ENCODE measurements around the gene ARL11. TPM values are rescaled to one million over a fixed set of nuclear protein-coding genes. Genes with fewer than 3 reads are reported as not detected.

The ARL11 gene
- total RNA-seq, 2 donors from 2014 or later: 1.1 to 1.6 TPM

- DNase-seq (ENCODE audit: low spot score) (no peak), ATAC-seq (ENCODE audit: insufficient number of reproducible peaks, low FRiP score, low read depth) (no peak)
- TF ChIP-seq CTCF (IDR thresholded peaks at IDR 0.05): no peak
- Histone ChIP-seq H3K27ac (no peak overlapping the region), H3K36me3 (no peaks in the 10 kb centered on the region), H3K27me3 (replicated peaks; ENCODE audit: insufficient read depth) (no peaks in the 10 kb centered on the region), H3K4me3 (no peak overlapping the region), H3K4me1 (ENCODE audit: control insufficient read depth in 1 of 2, low read depth in 2 of 2) (peaks cover 0 to 5% of the 10 kb centered on the region in 2 donors), H3K9me3 (no peaks in the 10 kb centered on the region)
Measured at GRCh38 chr13:49625392-49626079, 2.8 kb upstream of the ARL11 start.

- Histone ChIP-seq H3K9me3 (no peaks in the 10 kb centered on the region), H3K4me3 (peak overlapping the region; percentile 49), H3K4me1 (ENCODE audit: control insufficient read depth in 1 of 2, low read depth in 2 of 2) (no peaks in the 10 kb centered on the region), H3K27me3 (replicated peaks; ENCODE audit: insufficient read depth) (no peaks in the 10 kb centered on the region), H3K36me3 (no peaks in the 10 kb centered on the region), H3K27ac (no peak overlapping the region)
- no peak for TF ChIP-seq CTCF (IDR thresholded peaks at IDR 0.05)
- ATAC-seq (ENCODE audit: insufficient number of reproducible peaks, low FRiP score, low read depth): no peak
- no peak for DNase-seq (ENCODE audit: low spot score)
Measured at GRCh38 chr13:49629196-49629938, 1.1 kb downstream of the ARL11 start.

- TF ChIP-seq CTCF (IDR thresholded peaks at IDR 0.05): no peak
- no peak overlapping the region for H3K4me3 ChIP-seq
- no peaks in the 10 kb centered on the region for H3K9me3 ChIP-seq
- DNase-seq (ENCODE audit: low spot score): no peak
- no peaks in the 10 kb centered on the region for H3K4me1 ChIP-seq (ENCODE audit: control insufficient read depth in 1 of 2, low read depth in 2 of 2)
- ATAC-seq (ENCODE audit: insufficient number of reproducible peaks, low FRiP score, low read depth): no peak
- H3K36me3 ChIP-seq: no peaks in the 10 kb centered on the region
- no peak overlapping the region for H3K27ac ChIP-seq
- H3K27me3 ChIP-seq (replicated peaks; ENCODE audit: insufficient read depth): no peaks in the 10 kb centered on the region
Measured at GRCh38 chr13:49629947-49630346, 1.6 kb downstream of the ARL11 start.

GRCh38 chr13:49630580-49630979, 2.3 kb downstream of the ARL11 start:
- no peak for TF ChIP-seq CTCF (IDR thresholded peaks at IDR 0.05)
- no peaks in the 10 kb centered on the region for H3K27me3 ChIP-seq (replicated peaks; ENCODE audit: insufficient read depth)
- H3K4me3 ChIP-seq: no peak overlapping the region
- no peak overlapping the region for H3K27ac ChIP-seq
- DNase-seq (ENCODE audit: low spot score): no peak
- H3K4me1 ChIP-seq (ENCODE audit: control insufficient read depth in 1 of 2, low read depth in 2 of 2): no peaks in the 10 kb centered on the region
- no peak for ATAC-seq (ENCODE audit: insufficient number of reproducible peaks, low FRiP score, low read depth)
- H3K9me3 ChIP-seq: no peaks in the 10 kb centered on the region
- no peaks in the 10 kb centered on the region for H3K36me3 ChIP-seq

- no peak for DNase-seq (ENCODE audit: low spot score)
- Histone ChIP-seq H3K36me3 (no peaks in the 10 kb centered on the region), H3K9me3 (no peaks in the 10 kb centered on the region), H3K27me3 (replicated peaks; ENCODE audit: insufficient read depth) (no peaks in the 10 kb centered on the region), H3K4me1 (ENCODE audit: control insufficient read depth in 1 of 2, low read depth in 2 of 2) (no peaks in the 10 kb centered on the region), H3K4me3 (no peak overlapping the region), H3K27ac (no peak overlapping the region)
- no peak for TF ChIP-seq CTCF (IDR thresholded peaks at IDR 0.05)
- ATAC-seq (ENCODE audit: insufficient number of reproducible peaks, low FRiP score, low read depth): no peak
Measured at GRCh38 chr13:49632156-49632555, 3.8 kb downstream of the ARL11 start.

All from thoracic aorta (tissue), 2 donors.